SH-SY5Y (cell line): ENCODE measurements around the gene TMEM74B.

Source experiments
- GATA2 ChIP-seq: IDR thresholded peaks from 2 replicates; pipeline ENCODE4 v1.6.1; 2011; ENCODE audit warnings: mild to moderate bottlenecking, low read depth, low read length
- GATA3 ChIP-seq: IDR thresholded peaks from 2 replicates; pipeline ENCODE4 v1.6.1; 2011; ENCODE audit warnings: low read depth, mild to moderate bottlenecking, low read length, moderate library complexity

The TMEM74B gene

GRCh38 chr20:1177680-1178079 lies 7.1 kb downstream of the TMEM74B start:
- TF ChIP-seq GATA2 (no peak), GATA3 (no peak)

- TF ChIP-seq GATA2 (no peak), GATA3 (no peak)
Measured at GRCh38 chr20:1174787-1175186, 10.0 kb downstream of the TMEM74B start.

GRCh38 chr20:1173698-1174097 lies 11.1 kb downstream of the TMEM74B start:
- no peak for TF ChIP-seq GATA2
- no peak for TF ChIP-seq GATA3

DNA sequence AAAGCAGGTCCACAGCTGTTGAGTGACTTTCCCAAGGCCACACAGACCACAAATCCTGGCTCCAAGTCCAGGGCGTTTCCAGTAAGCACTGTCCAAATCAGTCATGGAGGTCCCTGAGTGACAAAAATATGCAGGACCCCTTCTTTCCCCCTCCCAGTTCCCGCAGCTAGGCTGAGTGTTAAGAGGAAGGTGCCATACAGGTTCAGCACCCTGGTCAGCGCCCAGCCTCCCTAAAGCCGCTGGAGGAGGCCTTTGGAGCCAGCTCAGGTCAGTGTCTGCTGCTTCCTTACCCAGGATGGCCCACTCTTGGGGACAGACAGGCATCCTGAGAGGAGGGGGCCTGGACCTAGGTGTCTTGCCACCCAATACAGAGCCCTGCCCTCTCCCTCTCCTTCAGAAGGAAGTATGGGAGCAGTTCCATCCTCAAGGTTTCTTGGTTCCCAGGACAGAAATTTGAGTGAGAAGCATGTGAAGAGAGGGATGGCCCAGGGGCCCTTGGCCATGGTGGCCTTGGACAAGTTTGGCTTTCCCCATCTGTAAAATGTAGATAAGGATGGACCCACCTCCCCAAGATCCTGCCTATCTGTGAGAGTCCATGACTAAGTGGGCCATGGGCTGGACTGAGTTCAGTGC lies 13.2 kb downstream of the TMEM74B start:
- TF ChIP-seq GATA2, result no peak
- TF ChIP-seq GATA3, result no peak

DNA sequence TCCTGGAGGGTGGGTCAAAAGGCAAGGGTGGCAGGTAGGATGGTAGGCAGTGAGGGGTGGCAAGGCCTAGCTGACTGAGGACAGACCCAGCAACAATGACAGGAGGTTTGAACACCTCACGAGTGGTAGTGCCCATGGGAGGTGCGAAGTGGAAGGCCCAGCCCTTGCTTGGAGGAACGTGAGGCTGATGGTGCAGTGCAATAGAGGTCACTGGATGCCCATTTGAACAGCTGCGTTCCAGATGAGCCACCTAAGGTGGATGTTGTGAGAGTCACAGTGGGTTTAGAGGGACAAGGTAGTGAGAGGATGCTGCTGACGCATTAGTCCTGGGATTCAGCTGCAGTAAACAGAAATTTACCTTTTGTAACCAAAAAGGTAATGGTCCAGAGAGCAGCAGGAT lies 15.6 kb downstream of the TMEM74B start:
- TF ChIP-seq GATA3 (no peak), GATA2 (no peak)

GRCh38 chr20:1166948-1167720 lies 17.6 kb downstream of the TMEM74B start:
- TF ChIP-seq GATA3, result no peak
- TF ChIP-seq GATA2, result no peak

DNA sequence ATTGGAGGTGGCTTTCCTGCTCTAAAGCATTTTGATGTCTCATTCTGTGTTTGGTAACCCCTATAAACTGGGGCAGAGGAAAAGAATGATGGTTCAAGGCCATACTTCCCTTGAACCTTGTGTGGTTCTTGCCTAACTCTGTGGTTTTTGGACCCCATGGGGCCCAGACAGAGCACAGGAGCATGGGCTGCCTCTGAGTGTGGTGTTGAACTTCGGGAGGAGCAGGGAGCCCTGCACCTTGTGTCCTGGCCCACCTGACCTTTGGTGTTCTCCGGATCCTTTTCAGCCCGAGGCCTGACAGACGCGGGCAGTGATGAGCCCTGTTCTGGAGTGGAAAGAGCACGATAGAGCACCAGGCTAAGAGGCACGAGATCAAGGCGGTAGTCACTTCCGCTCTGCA lies 18.8 kb downstream of the TMEM74B start:
- TF ChIP-seq GATA3 (no peak), GATA2 (no peak)

- no peak for TF ChIP-seq GATA2
- no peak for TF ChIP-seq GATA3
Measured at GRCh38 chr20:1165521-1165920, 19.3 kb downstream of the TMEM74B start.

DNA sequence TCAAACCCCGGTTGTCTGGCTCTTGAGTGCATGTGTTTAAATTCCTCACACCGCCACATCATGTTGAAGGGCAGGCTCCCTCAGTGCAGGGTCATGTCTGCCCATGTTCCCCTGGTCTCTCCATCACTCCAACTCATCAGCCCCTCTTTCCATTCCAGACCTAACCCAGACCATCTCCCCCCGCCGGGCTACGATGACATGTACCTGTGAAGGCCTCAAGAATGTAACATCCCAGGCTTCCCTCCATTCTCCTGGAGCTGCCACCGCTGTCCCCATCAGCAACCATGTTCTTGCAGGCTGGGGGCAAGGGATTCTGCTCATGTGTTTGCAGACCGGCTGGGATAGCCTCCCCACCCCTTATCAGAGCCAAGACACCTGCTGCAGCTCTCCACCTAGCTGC lies 19.9 kb downstream of the TMEM74B start:
- TF ChIP-seq GATA3, result no peak
- TF ChIP-seq GATA2, result no peak

DNA sequence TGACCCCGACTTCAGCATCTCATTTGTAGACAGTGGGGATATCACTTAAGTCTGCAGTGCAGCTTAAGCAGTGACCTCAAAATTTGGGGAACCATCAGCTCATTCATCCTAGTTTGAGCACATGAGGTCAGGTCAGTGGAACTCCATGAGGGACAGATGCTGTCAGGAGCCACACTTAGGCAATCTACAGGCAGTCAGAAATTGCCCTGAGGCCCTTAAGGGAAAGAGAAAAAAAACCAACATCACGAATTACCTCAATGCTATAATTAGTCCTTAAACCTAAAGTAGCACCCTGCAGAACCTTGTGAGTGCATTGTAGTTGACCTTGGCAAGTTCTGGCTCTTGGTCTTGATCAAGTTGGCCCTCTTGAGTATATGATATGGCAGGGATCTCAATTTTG lies 21.1 kb downstream of the TMEM74B start:
- TF ChIP-seq GATA2 (no peak), GATA3 (no peak)

DNA sequence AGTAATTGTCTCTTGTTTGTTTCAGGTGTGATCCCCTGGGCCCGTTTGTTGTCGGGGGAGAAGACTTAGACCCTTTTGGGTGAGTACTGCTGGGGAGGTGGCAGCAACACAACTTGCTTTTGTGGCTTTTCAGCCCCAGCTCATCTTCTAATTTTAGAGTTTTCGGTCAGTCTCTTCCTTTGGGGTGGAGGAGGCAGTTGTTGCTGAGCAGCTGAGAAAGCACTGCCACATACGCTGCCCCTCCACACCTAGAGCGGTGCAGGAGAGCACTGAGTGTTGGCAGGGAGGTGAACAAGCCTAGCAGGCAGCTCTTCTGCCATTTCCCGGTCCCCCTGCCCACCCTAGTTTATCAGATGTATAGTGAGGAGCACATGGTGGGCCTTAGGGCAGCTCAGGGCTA lies 21.7 kb downstream of the TMEM74B start:
- TF ChIP-seq GATA3 (no peak), GATA2 (no peak)

- TF ChIP-seq GATA3 (no peak), GATA2 (no peak)
Measured at GRCh38 chr20:1160991-1161390, 23.8 kb downstream of the TMEM74B start.

DNA sequence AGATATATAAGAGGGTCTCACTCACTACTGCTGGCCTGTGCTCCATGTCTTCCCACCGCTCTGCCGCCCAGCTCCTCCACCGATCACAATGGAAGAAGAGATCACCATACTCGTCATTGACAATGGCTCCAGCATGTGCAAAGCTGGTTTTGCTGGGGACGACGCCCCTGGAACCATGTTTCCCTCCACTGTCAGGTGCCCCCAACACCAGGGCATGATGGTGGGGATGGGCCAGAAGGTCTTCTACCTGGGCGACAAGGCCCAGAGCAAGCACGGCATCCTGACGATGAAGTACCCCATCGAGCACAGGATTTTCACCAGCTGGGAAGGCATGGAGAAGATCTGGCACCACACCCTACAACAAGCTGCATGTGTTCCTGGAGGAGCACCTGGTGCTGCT lies 24.3 kb downstream of the TMEM74B start:
- no peak for TF ChIP-seq GATA2
- TF ChIP-seq GATA3, result no peak

GRCh38 chr20:1155342-1155741 lies 29.4 kb downstream of the TMEM74B start:
- no peak for TF ChIP-seq GATA2
- TF ChIP-seq GATA3, result no peak

GRCh38 chr20:1154691-1155090 lies 30.1 kb downstream of the TMEM74B start:
- TF ChIP-seq GATA2 (no peak), GATA3 (no peak)
